ENCODE measurements around the gene STAT4.

The STAT4 gene

GRCh38 chr2:191174442-191174841 lies 23.6 kb upstream of the STAT4 start (continued):
- TF ChIP-seq, protein P1, sequence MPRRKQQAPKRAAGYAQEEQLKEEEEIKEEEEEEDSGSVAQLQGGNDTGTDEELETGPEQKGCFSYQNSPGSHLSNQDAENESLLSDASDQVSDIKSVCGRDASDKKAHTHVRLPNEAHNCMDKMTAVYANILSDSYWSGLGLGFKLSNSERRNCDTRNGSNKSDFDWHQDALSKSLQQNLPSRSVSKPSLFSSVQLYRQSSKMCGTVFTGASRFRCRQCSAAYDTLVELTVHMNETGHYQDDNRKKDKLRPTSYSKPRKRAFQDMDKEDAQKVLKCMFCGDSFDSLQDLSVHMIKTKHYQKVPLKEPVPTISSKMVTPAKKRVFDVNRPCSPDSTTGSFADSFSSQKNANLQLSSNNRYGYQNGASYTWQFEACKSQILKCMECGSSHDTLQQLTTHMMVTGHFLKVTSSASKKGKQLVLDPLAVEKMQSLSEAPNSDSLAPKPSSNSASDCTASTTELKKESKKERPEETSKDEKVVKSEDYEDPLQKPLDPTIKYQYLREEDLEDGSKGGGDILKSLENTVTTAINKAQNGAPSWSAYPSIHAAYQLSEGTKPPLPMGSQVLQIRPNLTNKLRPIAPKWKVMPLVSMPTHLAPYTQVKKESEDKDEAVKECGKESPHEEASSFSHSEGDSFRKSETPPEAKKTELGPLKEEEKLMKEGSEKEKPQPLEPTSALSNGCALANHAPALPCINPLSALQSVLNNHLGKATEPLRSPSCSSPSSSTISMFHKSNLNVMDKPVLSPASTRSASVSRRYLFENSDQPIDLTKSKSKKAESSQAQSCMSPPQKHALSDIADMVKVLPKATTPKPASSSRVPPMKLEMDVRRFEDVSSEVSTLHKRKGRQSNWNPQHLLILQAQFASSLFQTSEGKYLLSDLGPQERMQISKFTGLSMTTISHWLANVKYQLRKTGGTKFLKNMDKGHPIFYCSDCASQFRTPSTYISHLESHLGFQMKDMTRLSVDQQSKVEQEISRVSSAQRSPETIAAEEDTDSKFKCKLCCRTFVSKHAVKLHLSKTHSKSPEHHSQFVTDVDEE (CRISPR knock-in tag; IDR thresholded peaks at IDR 0.05): no peak

DNA sequence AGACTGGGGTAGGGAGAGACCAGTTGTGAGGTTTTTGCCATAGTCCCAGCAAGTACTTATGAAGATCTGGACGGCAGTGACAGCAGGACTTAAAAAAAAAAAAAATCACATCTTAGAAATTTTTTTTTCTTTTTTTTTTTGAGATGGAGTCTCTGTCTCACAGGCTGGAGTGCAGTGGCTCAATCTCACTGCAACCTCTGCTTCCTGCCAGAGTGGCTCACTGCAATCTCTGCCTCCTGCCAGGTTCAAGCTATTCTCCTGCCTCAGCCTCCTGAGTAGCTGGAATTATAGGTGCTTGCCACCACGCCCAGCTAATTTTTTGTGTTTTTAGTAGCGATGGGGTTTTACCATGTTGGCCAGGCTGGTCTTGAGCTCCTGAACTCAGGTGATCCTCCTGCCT lies 22.4 kb upstream of the STAT4 start:
- no peak for TF ChIP-seq ZC3H10 (CRISPR knock-in tag; IDR thresholded peaks at IDR 0.05)
- TF ChIP-seq OSR1 (CRISPR knock-in tag; IDR thresholded peaks at IDR 0.05): no peak
- TF ChIP-seq PATZ1 (CRISPR knock-in tag; IDR thresholded peaks at IDR 0.05; ENCODE audit: borderline replicate concordance): no peak
- TF ChIP-seq, protein P2, sequence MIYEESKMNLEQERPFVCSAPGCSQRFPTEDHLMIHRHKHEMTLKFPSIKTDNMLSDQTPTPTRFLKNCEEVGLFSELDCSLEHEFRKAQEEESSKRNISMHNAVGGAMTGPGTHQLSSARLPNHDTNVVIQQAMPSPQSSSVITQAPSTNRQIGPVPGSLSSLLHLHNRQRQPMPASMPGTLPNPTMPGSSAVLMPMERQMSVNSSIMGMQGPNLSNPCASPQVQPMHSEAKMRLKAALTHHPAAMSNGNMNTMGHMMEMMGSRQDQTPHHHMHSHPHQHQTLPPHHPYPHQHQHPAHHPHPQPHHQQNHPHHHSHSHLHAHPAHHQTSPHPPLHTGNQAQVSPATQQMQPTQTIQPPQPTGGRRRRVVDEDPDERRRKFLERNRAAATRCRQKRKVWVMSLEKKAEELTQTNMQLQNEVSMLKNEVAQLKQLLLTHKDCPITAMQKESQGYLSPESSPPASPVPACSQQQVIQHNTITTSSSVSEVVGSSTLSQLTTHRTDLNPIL (CRISPR knock-in tag; IDR thresholded peaks at IDR 0.05; ENCODE audit: low read depth): no peak
- no peak for TF ChIP-seq ZFP3 (CRISPR knock-in tag; IDR thresholded peaks at IDR 0.05)
- TF ChIP-seq, protein P1 (CRISPR knock-in tag; IDR thresholded peaks at IDR 0.05): no peak
- no peak for TF ChIP-seq ESRRG (CRISPR knock-in tag; IDR thresholded peaks at IDR 0.05)
- no peak for TF ChIP-seq ZNF565 (CRISPR knock-in tag; conservative IDR thresholded peaks at IDR 0.05; ENCODE audit: low read depth)
- TF ChIP-seq, protein P3, sequence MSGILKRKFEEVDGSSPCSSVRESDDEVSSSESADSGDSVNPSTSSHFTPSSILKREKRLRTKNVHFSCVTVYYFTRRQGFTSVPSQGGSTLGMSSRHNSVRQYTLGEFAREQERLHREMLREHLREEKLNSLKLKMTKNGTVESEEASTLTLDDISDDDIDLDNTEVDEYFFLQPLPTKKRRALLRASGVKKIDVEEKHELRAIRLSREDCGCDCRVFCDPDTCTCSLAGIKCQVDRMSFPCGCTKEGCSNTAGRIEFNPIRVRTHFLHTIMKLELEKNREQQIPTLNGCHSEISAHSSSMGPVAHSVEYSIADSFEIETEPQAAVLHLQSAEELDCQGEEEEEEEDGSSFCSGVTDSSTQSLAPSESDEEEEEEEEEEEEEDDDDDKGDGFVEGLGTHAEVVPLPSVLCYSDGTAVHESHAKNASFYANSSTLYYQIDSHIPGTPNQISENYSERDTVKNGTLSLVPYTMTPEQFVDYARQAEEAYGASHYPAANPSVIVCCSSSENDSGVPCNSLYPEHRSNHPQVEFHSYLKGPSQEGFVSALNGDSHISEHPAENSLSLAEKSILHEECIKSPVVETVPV (CRISPR knock-in tag; IDR thresholded peaks at IDR 0.05): no peak
- TF ChIP-seq POU6F1 (CRISPR knock-in tag; IDR thresholded peaks at IDR 0.05; ENCODE audit: borderline replicate concordance, low read depth): no peak
- no peak for TF ChIP-seq TCF4 (CRISPR knock-in tag; IDR thresholded peaks at IDR 0.05; ENCODE audit: borderline replicate concordance)
- no peak for TF ChIP-seq BACH2 (CRISPR knock-in tag; IDR thresholded peaks at IDR 0.05; ENCODE audit: borderline replicate concordance)
- TF ChIP-seq ISL1 (CRISPR knock-in tag; IDR thresholded peaks at IDR 0.05): no peak
- TF ChIP-seq GLIS3 (CRISPR knock-in tag; IDR thresholded peaks at IDR 0.05): no peak
- TF ChIP-seq ZFP30 (CRISPR knock-in tag; IDR thresholded peaks at IDR 0.05): no peak
- TF ChIP-seq PPARA (CRISPR knock-in tag; IDR thresholded peaks at IDR 0.05; ENCODE audit: borderline replicate concordance): no peak
- no peak for TF ChIP-seq ZNF70 (CRISPR knock-in tag; IDR thresholded peaks at IDR 0.05)
- ATAC-seq: peak; percentile 6; the same call in 1 of the 3 replicates

GRCh38 chr2:191171708-191172355 lies 21.0 kb upstream of the STAT4 start:
- peak; percentile 71 for ATAC-seq

More at GRCh38 chr2:191171708-191172355, 21.0 kb upstream of the STAT4 start:
- TF ChIP-seq ARNTL (CRISPR knock-in tag; IDR thresholded peaks at IDR 0.05; ENCODE audit: borderline replicate concordance, low read depth) (no peak), ISL1 (CRISPR knock-in tag; IDR thresholded peaks at IDR 0.05) (peak; percentile 60), ESRRG (CRISPR knock-in tag; IDR thresholded peaks at IDR 0.05) (no peak)

Data from SK-N-SH treated with all-trans-retinoic acid at 6 μM for 48 hours (cell line).